Motor neuron (in vitro differentiated cells): ENCODE data around the gene UNC13C. TPM values are rescaled to one million over a fixed set of nuclear protein-coding genes. Genes with fewer than 3 reads are reported as not detected.
A peak's percentile ranks its signal among the peaks of the same experiment; 100 is the strongest.
"Not testable (repeated sequence)": the region's sequence is repeated elsewhere in the genome, so short reads cannot be mapped to it uniquely, and the experiment has no call there.

Experiments
- ATAC-seq, 8 experiments: fragments of 200-7000 bp; cut with Tn5 transposase; replicated peaks in 6 of 8; 2 replicates each; pipeline ENCODE4 v1.8.0; 2021; ENCODE audit warnings: mild to moderate bottlenecking in 8 of 8, moderate library complexity in 8 of 8
- H3K27ac ChIP-seq, 2 donors: fragments of 250-450 bp; sonication (Bioruptor Pico); 2 replicates each; pipeline ENCODE4 v1.9.0; 2021; ENCODE audit warnings: antibody characterized with exemption in 2 of 2, mild to moderate bottlenecking in 2 of 2, moderate library complexity in 1 of 2
- H3K4me1 ChIP-seq, 2 donors: fragments of 250-450 bp; sonication (Bioruptor Pico); replicated peaks in 1 of 2; 2 replicates each; pipeline ENCODE4 v1.6.1; 2021; ENCODE audit warnings: antibody characterized with exemption in 2 of 2, mild to moderate bottlenecking in 2 of 2, moderate library complexity in 1 of 2
- H3K4me3 ChIP-seq, 5 donors: fragments of 250-450 bp; sonication (Bioruptor Pico); 2 replicates each; pipeline ENCODE4 v1.9.0; 2021; ENCODE audit warnings: antibody characterized with exemption in 5 of 5, mild to moderate bottlenecking in 5 of 5, moderate library complexity in 4 of 5
- WGBS, 10 experiments: fragments of 450-650 bp; shearing (Covaris generic); methylation state at CpG; one replicate each; pipeline ENCODE4 v1.0.0; 2022; 5-methylcytosine and 5-hydroxymethylcytosine counted together
- in situ Hi-C, 9 experiments: fragments of 400-800 bp; cut with MboI; loops; one replicate each; pipeline ENCODE4 v1.15.0; 2021; ENCODE audit warnings: low sequenced_read_pairs in 9 of 9, low pct_unique_long_range_greater_than_20kb in 2 of 9; ENCODE audit not compliant: unreplicated experiment in 9 of 9
- total RNA-seq, 8 experiments: library from RNA; unstranded; fragments of 300-600 nt; gene quantifications; 2 replicates each; pipeline versions ENCODE4 v1.2.3 to v1.2.4, GENCODE V29; 2022

Gene UNC13C
- total RNA-seq, 8 experiments from 2014 or later = 0.10 to 1.1 (median 0.26) TPM; not detected in 2

- no peaks in the 10 kb centered on the region for H3K4me1 ChIP-seq
- 0 to 83% (median 78%) methylated on average over 1 to 2 of the region's 2 CpGs; no CpG with 5 or more reads in 5 of the 10 experiments for WGBS, 10 experiments
- in situ Hi-C loops = no loop called here
- H3K27ac ChIP-seq = no peak overlapping the region
- ATAC-seq = no peak
- H3K4me3 ChIP-seq = no peak overlapping the region
Measured at GRCh38 chr15:54353726-54354125, 375.5 kb downstream of the UNC13C start.

GRCh38 chr15:54354341-54354740, 376.1 kb downstream of the UNC13C start:
- Histone ChIP-seq H3K27ac (no peak overlapping the region), H3K4me1 (no peaks in the 10 kb centered on the region), H3K4me3 (no peak overlapping the region)
- no peak for ATAC-seq
- 0 to 100% (median 14%) methylated on average over 1 of the region's 1 CpG; no CpG with 5 or more reads in 2 of the 10 experiments for WGBS, 10 experiments
- in situ Hi-C loops = no loop called here

- 0 to 71% (median 28%) methylated on average over 1 to 3 of the region's 3 CpGs; no CpG with 5 or more reads in 2 of the 10 experiments for WGBS, 10 experiments
- H3K4me3 ChIP-seq = no peak overlapping the region
- H3K4me1 ChIP-seq = no peaks in the 10 kb centered on the region
- in situ Hi-C loops = no loop called here
- no peak overlapping the region for H3K27ac ChIP-seq
- no peak for ATAC-seq
Measured at GRCh38 chr15:54364961-54365360, 386.7 kb downstream of the UNC13C start.

GRCh38 chr15:54373332-54373731, 395.1 kb downstream of the UNC13C start:
- H3K4me1 ChIP-seq = no peaks in the 10 kb centered on the region
- WGBS, 10 experiments = 0 to 25% methylated on average over 1 of the region's 2 CpGs; no CpG with 5 or more reads in 8 of the 10 experiments
- H3K27ac ChIP-seq = no peak overlapping the region
- H3K4me3 ChIP-seq = no peak overlapping the region
- in situ Hi-C loops = no loop called here
- ATAC-seq = no peak

GRCh38 chr15:54374184-54374952, 396.1 kb downstream of the UNC13C start:
- peak in 2 of 8 experiments; percentile 35 to 37 for ATAC-seq
- no peak overlapping the region for H3K27ac ChIP-seq
- H3K4me3 ChIP-seq = no peak overlapping the region
- in situ Hi-C loops = no loop called here
- H3K4me1 ChIP-seq = no peaks in the 10 kb centered on the region
- 0 to 94% methylated on average over 3 of the region's 5 CpGs; no CpG with 5 or more reads in 8 of the 10 experiments for WGBS, 10 experiments

- H3K4me3 ChIP-seq = no peak overlapping the region
- in situ Hi-C loops = no loop called here
- H3K27ac ChIP-seq = no peak overlapping the region
- no peak for ATAC-seq
- 0 to 100% (median 81%) methylated on average over 1 of the region's 1 CpG for WGBS, 10 experiments
- H3K4me1 ChIP-seq = no peaks in the 10 kb centered on the region
Measured at GRCh38 chr15:54387799-54388198, 409.6 kb downstream of the UNC13C start.

- ATAC-seq = no peak
Measured at GRCh38 chr15:54388746-54389145, 410.5 kb downstream of the UNC13C start.

GRCh38 chr15:54410481-54410880, 432.2 kb downstream of the UNC13C start:
- Histone ChIP-seq H3K4me3 (no peak overlapping the region), H3K27ac (no peak overlapping the region), H3K4me1 (no peaks in the 10 kb centered on the region)
- WGBS, 10 experiments = 0 to 65% (median 37%) methylated on average over 1 to 2 of the region's 2 CpGs; no CpG with 5 or more reads in 2 of the 10 experiments
- no peak for ATAC-seq
- in situ Hi-C loops = no loop called here

More at GRCh38 chr15:54388746-54389145, 410.5 kb downstream of the UNC13C start:
- in situ Hi-C loops = no loop called here
- Histone ChIP-seq H3K4me1 (no peaks in the 10 kb centered on the region), H3K4me3 (no peak overlapping the region), H3K27ac (no peak overlapping the region)
- WGBS, 10 experiments = 0 to 100% (median 79%) methylated on average over 1 of the region's 1 CpG

- Histone ChIP-seq H3K4me1 (no peaks in the 10 kb centered on the region), H3K4me3 (no peak overlapping the region), H3K27ac (no peak overlapping the region)
- WGBS, 10 experiments = 0 to 69% (median 28%) methylated on average over 1 to 2 of the region's 2 CpGs; no CpG with 5 or more reads in 2 of the 10 experiments
- in situ Hi-C loops = no loop called here
- no peak for ATAC-seq
Measured at GRCh38 chr15:54424171-54424570, 445.9 kb downstream of the UNC13C start.

- in situ Hi-C loops = no loop called here
- no peak for ATAC-seq
Measured at GRCh38 chr15:54428596-54428995, 450.4 kb downstream of the UNC13C start.

GRCh38 chr15:54450288-54450687, 472.0 kb downstream of the UNC13C start:
- 52 to 90% (median 61%) methylated on average over 4 to 8 of the region's 9 CpGs; no CpG with 5 or more reads in 7 of the 10 experiments for WGBS, 10 experiments
- ATAC-seq, in situ Hi-C loops, H3K4me3 ChIP-seq, H3K27ac ChIP-seq, H3K4me1 ChIP-seq: not testable (repeated sequence)

More at GRCh38 chr15:54428596-54428995, 450.4 kb downstream of the UNC13C start:
- H3K4me1 ChIP-seq = no peaks in the 10 kb centered on the region
- H3K27ac ChIP-seq = no peak overlapping the region
- 0 to 100% (median 58%) methylated on average over 1 to 4 of the region's 4 CpGs; no CpG with 5 or more reads in 1 of the 10 experiments for WGBS, 10 experiments
- H3K4me3 ChIP-seq = no peak overlapping the region

- H3K4me1 ChIP-seq = no peaks in the 10 kb centered on the region
- no peak overlapping the region for H3K27ac ChIP-seq
- no peak overlapping the region for H3K4me3 ChIP-seq
- WGBS, 10 experiments = 0 to 80% (median 0%) methylated on average over 1 of the region's 1 CpG; no CpG with 5 or more reads in 3 of the 10 experiments
- in situ Hi-C loops = no loop called here
- no peak for ATAC-seq
Measured at GRCh38 chr15:54456413-54456812, 478.2 kb downstream of the UNC13C start.

GRCh38 chr15:54462511-54462913, 484.3 kb downstream of the UNC13C start:
- no peak for ATAC-seq
- in situ Hi-C loops = no loop called here
- WGBS, 10 experiments = 0 to 60% methylated on average over 1 of the region's 17 CpGs; no CpG with 5 or more reads in 8 of the 10 experiments
- no peak overlapping the region for H3K4me3 ChIP-seq
- no peaks in the 10 kb centered on the region for H3K4me1 ChIP-seq
- no peak overlapping the region for H3K27ac ChIP-seq

- ATAC-seq = no peak
- WGBS, 10 experiments = 0 to 80% (median 10%) methylated on average over 1 to 3 of the region's 3 CpGs; no CpG with 5 or more reads in 4 of the 10 experiments
- H3K4me3 ChIP-seq = no peak overlapping the region
- H3K27ac ChIP-seq = no peak overlapping the region
- in situ Hi-C loops = no loop called here
- H3K4me1 ChIP-seq = no peaks in the 10 kb centered on the region
Measured at GRCh38 chr15:54481819-54482218, 503.6 kb downstream of the UNC13C start.
